GM12874 (cell line): ENCODE data around the gene LIF.

ENCODE experiments used
- TF ChIP-seq, protein P1 (sequence below): IDR thresholded peaks from 2 replicates; pipeline ENCODE4 v1.5.1; 2011; ENCODE audit warnings: low read depth, mild to moderate bottlenecking, control low read depth, low read length, moderate library complexity; ENCODE audit not compliant: insufficient read depth

LIF gene

DNA sequence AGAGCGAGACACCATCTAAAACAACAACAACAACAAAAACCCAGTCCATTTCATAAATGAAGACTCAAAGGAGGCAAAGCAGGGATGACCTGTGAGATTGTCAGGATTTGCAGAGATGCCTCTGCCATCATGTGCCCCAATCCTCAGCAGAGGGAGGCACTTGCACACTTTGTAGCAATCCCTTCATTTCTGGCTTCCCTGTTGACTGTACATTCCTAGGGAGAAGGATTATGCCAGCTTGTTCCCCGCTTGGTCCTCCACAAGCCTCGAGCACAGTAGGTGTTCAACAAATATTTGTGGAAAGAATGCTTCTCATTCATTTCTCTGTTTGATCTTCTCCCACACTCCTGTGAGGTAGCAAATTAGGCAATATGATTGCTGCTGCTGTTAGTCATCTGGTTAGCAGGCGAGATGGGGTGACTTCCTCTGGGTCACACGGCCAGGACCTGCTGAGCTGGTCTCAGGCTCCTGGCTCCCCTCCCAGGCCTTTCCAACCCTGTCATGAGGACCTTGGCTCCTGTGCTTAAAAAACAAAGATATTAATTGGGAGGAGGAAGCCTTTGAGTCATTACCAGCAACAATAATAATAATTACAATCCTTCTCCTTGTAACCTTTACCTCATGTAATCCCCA, 34.1 kb downstream of the LIF start:
- TF ChIP-seq, protein P1, sequence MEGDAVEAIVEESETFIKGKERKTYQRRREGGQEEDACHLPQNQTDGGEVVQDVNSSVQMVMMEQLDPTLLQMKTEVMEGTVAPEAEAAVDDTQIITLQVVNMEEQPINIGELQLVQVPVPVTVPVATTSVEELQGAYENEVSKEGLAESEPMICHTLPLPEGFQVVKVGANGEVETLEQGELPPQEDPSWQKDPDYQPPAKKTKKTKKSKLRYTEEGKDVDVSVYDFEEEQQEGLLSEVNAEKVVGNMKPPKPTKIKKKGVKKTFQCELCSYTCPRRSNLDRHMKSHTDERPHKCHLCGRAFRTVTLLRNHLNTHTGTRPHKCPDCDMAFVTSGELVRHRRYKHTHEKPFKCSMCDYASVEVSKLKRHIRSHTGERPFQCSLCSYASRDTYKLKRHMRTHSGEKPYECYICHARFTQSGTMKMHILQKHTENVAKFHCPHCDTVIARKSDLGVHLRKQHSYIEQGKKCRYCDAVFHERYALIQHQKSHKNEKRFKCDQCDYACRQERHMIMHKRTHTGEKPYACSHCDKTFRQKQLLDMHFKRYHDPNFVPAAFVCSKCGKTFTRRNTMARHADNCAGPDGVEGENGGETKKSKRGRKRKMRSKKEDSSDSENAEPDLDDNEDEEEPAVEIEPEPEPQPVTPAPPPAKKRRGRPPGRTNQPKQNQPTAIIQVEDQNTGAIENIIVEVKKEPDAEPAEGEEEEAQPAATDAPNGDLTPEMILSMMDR: no peak

DNA sequence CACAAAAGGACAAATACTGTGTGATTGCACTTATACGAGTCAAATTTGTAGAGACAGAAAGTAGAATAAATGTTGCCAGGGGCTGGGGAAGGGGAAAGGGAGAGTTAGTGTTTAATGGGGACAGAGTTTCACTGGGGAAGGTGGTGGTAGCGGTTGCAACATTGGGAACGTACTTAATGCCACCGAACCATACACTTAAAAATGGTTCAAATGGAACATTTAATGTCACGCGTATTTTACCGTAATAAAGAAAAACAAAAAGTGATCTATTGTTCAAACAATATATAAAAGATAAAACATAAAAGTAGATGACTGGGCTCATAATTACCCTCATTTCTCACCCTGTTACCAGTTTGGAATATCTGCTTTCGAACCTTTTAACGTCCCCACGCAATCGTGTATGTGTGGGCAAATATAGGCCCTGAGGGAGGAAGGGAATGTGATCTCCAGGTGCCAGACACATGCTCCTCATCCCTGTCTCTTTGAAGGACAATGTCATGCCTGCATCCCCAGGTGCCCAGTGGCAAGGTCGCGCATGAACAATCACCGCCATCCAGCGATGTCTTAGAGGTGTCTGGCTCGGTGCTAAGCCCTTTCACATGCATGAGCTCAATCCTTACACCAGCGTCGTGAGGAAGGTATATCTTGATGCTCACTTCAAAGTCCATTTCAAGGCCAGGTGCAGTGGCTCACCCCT, 35.3 kb downstream of the LIF start:
- TF ChIP-seq, protein P1: no peak

DNA sequence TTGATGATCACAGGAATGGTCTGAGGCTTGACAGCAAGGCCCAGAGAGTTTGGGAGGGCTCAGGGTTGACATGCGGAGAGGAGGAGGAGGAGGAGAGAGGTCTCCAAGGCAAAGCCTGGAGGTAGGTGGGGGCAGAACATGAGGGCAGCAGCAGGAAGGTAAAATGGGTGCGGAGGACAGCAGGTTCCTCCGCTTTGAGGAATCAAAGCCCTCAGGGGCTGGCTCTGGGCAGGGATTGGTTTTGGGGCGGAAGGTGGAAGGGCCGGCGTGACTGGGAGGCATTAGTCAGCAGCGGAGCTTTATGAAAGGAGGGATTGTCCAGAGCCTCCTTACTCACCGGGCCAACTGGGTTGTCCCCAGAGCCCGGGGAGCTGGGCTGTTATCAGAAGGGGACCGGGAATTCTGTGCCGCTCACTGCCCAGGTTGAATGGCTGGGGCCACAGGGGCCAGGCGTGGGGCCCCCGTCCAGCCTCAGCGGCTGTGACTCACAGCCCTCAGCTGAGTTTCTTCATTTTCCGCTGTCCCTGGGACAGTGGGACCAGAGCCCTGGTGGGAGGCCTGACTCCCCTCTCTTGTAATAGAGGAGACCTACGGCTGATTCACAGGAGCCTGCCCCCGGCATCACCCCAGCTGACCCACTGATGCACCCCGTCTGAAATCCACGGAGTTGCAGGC, 36.2 kb downstream of the LIF start:
- TF ChIP-seq, protein P1: no peak

DNA sequence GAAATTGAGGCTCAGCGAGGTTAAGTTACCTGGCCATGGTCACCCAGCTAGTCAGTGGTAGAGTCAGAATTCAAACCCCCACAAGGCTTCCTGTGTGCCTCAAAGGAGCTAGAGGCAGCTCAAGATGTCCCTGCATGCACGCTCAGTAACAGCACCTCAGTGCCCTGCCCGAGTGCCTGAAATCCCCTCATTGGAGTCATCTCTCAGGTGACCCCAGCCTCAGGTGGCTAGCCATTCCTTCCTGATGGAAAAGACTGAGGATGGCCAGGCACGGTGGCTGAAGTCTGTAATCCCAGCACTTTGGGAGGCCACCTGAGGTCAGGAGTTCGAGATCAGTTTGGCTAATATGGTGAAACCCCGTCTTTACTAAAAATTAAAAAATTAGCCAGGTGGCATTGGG, 36.9 kb downstream of the LIF start:
- TF ChIP-seq, protein P1: no peak

DNA sequence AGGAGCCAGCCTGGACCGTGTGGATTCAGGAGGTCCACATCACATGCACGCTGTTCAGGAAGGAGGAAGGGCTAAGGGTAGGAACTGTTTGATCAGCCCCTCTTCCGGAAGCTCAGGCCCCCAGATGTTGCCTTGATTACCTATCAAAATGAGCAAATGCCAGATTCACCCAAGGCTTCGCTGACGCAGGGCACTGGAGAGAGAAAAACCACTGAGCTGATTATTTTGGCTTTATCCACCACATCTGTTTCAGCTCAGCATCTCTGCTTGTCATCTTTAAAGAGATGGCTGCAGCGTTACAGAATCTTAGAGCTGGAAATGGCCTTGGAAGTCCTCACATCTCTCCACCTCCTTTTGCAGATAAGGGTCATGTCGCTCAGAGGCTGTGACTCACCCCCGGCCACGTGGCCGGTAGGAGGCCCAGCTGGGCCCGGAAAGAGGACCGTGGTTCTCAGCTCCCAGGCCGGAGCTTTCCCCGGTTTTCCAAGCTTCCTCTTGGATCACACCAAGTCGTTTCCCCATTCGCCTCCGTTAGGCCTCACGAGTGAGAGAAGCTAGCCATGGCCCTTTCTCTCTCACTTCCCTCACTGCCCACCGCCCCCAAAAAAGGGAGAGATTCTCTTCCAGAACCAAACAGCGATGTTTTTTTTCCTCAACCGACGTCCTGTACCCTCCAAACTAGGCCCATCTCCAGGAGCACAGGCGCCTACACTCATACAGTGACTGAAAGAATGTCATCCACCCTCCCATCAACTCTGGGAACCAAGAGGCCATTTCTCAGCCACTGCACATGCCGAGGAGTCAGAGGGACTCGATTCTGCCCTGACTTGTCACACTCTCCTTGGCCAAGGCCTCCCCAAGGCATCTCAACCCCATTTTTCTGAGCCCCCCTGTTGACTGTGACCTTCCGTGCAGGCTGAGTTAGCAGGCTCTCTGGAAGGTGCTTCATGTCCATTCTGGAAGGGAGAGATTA, 37.6 kb downstream of the LIF start:
- TF ChIP-seq, protein P1: no peak

DNA sequence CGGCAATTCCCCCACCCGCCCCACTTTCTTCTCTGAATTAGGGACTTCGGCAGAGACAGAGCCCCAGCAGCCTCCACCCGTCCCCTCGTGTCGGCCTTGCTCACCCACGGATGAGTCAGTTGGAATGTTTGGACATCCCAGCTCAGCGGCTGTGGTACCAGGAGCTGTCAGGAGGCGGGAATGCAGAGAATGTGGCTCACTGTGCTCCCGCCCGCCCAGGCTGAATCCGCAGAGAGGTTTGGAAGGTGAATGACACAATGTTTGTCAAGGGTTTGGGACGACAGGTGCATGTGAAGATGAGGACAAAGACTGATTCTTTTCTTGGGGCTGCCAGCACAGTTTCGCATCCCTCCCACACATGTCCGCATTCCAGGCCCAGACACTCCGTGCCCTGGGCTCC, 39.6 kb downstream of the LIF start:
- TF ChIP-seq, protein P1: no peak
